NCI-H1694 treated with DMSO at 0.1 percent for 48 hours (cell line): ENCODE measurements around the gene PIEZO2.

ENCODE experiments used
- DNase-seq: peaks from one replicate; lab custom pipeline; 2025; lab: John Stamatoyannopoulos, UW

The PIEZO2 gene

GRCh38 chr18:10843565-10843964, 305.8 kb downstream of the PIEZO2 start:
- DNase-seq, result no peak

- no peak for DNase-seq
Measured at GRCh38 chr18:10842861-10843260, 306.5 kb downstream of the PIEZO2 start.

DNA sequence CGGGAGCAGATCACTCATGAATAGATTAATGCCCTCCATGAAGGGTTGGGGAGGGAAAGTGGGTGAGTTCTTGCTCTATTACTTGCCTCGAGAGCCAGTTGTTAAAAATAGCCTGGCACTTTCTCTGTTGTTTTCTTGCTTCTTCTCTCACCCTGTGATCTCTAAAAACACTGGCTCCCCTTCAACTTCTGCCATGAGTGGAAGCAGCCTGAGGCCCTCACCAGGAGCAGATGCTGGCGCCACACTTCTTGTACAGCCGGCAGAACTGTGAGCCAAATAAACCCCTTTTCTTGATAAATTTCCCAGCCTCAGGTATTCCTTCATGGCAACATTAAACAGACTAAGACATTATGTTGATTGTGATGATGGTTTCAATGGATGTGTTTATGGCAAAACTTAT, 307.0 kb downstream of the PIEZO2 start:
- no peak for DNase-seq

GRCh38 chr18:10841203-10841602, 308.2 kb downstream of the PIEZO2 start:
- no peak for DNase-seq

- no peak for DNase-seq
Measured at GRCh38 chr18:10840743-10841142, 308.6 kb downstream of the PIEZO2 start.

DNA sequence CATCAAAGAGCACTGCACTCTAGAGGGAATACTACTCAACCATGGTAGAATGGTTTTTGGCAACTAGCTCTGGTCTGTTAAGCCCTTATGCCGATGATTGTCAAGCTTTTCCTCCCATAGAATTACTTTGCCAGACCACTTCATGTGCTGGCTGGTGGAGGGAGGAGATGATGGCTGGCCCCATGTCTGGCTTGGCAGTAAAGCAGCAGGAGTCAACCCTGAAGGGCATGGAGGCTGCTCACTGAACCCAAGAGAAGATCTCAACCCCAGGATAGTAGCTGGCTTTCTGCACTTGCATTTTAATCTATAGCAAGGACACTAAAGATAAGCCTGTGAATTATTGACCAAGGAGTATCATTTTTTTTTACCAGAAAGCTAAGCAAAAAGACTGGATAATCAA, 309.9 kb downstream of the PIEZO2 start:
- DNase-seq, result no peak

- no peak for DNase-seq
Measured at GRCh38 chr18:10838553-10838952, 310.8 kb downstream of the PIEZO2 start.

DNA sequence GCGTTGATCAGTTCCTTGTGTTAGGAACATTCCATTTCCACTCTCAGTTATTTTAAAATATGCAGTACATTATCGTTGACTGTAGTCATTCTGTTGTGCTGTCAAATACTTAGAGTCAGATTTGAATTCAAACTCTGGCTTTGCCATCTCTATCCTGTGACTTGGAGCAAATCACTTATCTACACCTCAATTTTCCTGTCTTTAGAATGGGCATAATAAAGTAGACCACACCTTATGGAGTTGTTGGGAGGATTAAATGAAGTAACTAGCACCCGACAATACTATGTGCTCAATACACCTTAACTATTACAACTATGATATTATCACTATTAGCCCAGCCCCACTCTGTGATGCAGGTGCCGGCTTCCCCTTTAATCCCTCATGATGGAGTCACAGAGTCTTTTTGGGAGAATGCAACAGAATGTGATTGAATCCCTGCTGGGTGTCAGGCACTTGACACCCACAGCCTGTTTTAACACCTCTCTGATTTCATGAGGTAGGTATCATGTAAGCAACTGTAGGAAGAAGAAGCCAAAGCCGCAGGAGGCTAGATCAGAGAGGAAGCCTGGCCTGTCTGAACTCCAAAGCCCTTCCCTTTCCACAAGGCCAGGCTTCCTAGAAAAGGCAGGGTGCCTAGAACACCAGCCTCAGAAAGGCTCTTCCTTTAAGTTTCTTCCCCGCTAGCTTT, 315.1 kb downstream of the PIEZO2 start:
- no peak for DNase-seq

- DNase-seq, result no peak
Measured at GRCh38 chr18:10833656-10834055, 315.7 kb downstream of the PIEZO2 start.

GRCh38 chr18:10826400-10826799, 323.0 kb downstream of the PIEZO2 start:
- DNase-seq, result no peak

- no peak for DNase-seq
Measured at GRCh38 chr18:10822456-10822855, 326.9 kb downstream of the PIEZO2 start.

- DNase-seq, result no peak
Measured at GRCh38 chr18:10820681-10821080, 328.7 kb downstream of the PIEZO2 start.

DNA sequence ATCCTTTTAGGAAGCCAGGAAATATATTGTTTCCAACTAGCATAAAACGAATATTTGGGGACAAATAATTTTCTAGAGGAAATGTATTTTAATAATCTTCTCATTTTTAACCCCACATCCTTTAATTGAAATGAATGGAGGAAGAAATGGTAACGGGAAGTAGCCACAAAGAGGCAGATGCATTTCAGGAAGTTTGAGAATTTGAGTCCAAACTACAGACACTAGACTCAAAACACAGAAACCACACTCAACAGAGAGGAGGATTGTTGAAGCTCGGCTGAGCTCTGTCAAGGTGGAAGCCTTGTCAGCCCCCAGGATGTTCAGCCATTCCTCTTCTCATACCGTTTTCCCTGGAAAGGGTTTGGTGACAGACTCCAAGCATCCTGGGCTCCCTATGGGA, 335.0 kb downstream of the PIEZO2 start:
- no peak for DNase-seq

DNA sequence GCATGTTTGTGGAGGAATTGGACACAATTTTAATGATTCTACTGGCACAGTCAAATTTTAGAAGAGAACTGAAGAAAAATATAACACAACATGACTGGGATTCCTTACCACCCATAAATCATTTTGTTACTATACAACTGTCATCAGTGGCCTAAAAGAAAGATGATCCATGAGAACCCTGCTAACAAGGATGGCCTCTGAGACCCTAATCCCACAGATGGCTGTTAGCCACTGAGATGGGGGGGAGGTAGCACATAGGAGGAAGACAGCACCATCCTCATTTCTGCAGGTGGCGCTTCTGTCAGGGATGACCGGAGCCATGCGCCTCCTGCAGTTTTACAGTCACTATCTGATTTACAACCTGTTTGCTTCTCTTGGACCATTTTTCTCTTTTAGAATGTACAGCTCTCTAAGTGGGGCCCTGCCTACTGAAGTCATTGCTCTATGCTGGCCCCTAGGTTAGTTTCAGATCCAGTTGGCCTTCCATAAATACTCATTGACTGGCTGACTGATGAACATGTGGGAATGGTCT, 343.7 kb downstream of the PIEZO2 start:
- no peak for DNase-seq

GRCh38 chr18:10804126-10804525, 345.2 kb downstream of the PIEZO2 start:
- DNase-seq, result no peak

DNA sequence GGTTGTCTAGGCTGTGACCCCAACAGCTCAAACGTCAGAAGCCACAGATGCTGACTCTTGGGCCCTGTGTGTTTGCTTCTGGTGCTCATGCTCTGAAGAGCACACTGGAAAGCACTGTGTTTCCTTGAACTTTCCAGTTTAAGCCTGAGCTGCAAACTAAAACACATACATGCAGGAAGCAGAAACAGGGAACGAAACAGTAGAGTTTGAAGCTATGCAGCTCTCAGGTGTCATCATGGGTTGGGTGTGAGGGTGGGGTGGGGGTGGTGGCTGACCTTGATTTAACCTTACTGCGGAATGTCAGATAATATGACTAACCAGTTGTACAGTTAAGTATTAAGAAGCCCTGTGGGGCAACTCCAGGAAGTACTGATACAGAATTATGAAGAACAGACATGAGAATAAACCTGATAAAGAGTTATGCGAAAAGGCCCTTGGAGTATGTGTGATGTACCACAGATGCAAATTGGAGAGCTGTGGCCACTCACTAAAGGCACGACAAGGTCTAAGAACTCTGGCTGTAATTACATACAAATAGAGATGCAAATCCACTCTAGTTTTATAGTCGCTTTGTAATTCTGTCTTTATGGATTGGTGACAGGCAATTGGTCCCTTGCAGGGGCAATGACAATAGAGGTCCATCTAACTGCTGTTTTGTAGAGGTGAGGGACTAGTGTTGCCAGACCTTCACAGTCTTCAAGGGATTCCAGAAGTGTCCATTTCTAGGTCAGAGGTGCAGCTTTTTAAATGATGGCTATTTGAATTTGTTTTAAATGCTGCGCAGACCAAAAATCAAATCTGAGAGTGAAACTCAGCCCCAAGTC, 350.4 kb downstream of the PIEZO2 start:
- DNase-seq, result no peak

- no peak for DNase-seq
Measured at GRCh38 chr18:10797896-10798295, 351.5 kb downstream of the PIEZO2 start.

- DNase-seq, result no peak
Measured at GRCh38 chr18:10794771-10795170, 354.6 kb downstream of the PIEZO2 start.

- no peak for DNase-seq
Measured at GRCh38 chr18:10793730-10794370, 355.5 kb downstream of the PIEZO2 start.

DNA sequence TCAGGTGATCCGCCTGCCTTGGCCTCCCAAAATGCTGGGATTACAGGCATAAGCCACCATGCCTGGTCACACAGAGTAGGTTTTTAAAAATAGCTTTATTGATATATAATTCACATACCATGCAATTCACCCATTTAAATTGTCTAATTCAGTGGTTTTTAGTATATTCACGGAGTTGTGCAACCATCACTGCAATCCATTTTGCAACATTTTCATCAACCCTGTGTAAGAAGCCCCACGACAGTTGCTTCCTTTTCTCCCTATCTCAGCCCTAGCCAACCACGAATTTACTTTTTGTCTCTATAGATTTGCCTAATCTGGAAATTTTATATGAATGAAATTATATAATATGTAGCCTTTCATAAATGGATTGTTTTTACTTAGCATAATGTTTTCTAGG, 357.2 kb downstream of the PIEZO2 start:
- DNase-seq, result no peak

DNA sequence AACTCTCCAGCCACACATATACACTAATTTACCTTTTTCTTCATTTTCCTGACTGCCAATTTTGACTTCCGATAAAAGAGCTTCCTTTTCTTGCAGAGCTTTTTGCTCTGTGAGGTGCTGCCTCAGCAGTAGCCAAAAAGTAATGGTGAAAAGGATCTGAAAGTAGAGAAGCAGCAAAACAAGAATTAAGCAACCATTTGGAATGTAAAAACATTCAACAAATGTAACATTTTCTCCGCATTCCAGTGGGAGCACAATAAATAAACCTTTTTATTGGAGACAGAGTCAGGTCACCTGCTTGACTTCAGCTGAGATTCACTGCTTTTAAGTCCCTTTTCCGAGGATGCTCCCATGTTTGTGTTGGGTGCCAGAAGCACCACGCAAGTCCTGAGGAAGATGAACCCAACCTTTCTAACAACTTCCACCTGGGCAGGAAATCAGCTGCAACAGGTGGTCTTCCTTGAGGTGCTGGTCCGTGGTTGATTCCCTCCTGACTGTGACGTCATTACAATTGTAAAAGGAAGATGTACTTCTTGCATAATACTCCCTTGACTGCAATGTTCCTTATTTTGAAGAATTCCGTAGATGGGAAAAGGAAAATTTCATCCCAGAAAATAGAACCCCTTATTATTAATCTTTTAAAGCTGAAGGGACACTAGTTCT, 358.1 kb downstream of the PIEZO2 start:
- DNase-seq, result no peak

- DNase-seq, result no peak
Measured at GRCh38 chr18:10789180-10789579, 360.2 kb downstream of the PIEZO2 start.
